Astrocyte of the cerebellum (primary cell): ENCODE measurements around the gene SYCP3.

Experiments
- DNase-seq: peaks from one replicate; pipeline ENCODE4 v3.0.0-alpha.2; 2011; ENCODE audit warnings: low read depth
- H3K4me3 ChIP-seq: 2 replicates; pipeline ENCODE4 v1.5.1; 2011; ENCODE audit warnings: mild to moderate bottlenecking, low read depth, low read length, moderate library complexity
- in situ Hi-C: cut with HindIII; loops from 2 replicates; pipeline ENCODE4 v1.10.0; 2017; ENCODE audit warnings: low sequenced_read_pairs
- TF ChIP-seq, protein P1 (sequence below): IDR thresholded peaks from 2 replicates; pipeline ENCODE4 v1.5.1; 2012; ENCODE audit warnings: low read length, low read depth, moderate library complexity, mild to moderate bottlenecking; ENCODE audit errors: missing control alignments

Gene SYCP3

GRCh38 chr12:101713059-101713682, 26.1 kb downstream of the SYCP3 start:
- no peak for DNase-seq
- TF ChIP-seq, protein P1, sequence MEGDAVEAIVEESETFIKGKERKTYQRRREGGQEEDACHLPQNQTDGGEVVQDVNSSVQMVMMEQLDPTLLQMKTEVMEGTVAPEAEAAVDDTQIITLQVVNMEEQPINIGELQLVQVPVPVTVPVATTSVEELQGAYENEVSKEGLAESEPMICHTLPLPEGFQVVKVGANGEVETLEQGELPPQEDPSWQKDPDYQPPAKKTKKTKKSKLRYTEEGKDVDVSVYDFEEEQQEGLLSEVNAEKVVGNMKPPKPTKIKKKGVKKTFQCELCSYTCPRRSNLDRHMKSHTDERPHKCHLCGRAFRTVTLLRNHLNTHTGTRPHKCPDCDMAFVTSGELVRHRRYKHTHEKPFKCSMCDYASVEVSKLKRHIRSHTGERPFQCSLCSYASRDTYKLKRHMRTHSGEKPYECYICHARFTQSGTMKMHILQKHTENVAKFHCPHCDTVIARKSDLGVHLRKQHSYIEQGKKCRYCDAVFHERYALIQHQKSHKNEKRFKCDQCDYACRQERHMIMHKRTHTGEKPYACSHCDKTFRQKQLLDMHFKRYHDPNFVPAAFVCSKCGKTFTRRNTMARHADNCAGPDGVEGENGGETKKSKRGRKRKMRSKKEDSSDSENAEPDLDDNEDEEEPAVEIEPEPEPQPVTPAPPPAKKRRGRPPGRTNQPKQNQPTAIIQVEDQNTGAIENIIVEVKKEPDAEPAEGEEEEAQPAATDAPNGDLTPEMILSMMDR: no peak
- in situ Hi-C loops: no loop called here
- H3K4me3 ChIP-seq: no peak overlapping the region

DNA sequence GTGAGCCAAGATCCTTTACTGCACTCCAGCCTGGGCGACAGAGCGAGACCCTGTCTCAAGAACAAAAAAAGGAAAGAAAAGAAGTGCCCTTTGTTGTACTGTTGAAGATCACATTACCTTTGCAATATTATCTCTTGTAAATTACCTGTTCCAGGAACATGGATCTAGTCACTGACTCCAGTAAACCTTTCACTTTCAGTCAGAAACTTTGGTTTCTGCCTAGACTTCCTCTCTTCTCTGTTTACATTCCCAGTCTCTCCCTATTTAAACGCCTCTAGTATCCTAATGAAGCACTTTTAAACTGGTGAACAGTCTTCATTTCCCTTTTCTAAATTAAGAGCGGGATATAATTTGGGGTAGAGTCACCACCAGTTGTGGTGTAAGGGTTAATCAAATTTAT, 29.0 kb downstream of the SYCP3 start:
- DNase-seq: no peak
- in situ Hi-C loops: no loop called here
- H3K4me3 ChIP-seq: no peak overlapping the region
- TF ChIP-seq, protein P1: no peak

- TF ChIP-seq, protein P1: no peak
- no peak overlapping the region for H3K4me3 ChIP-seq
- no peak for DNase-seq
- in situ Hi-C loops: no loop called here
Measured at GRCh38 chr12:101707131-101707782, 32.0 kb downstream of the SYCP3 start.

- in situ Hi-C loops: no loop called here
- H3K4me3 ChIP-seq: no peak overlapping the region
- DNase-seq: no peak
- TF ChIP-seq, protein P1: no peak
Measured at GRCh38 chr12:101706403-101706802, 32.9 kb downstream of the SYCP3 start.

DNA sequence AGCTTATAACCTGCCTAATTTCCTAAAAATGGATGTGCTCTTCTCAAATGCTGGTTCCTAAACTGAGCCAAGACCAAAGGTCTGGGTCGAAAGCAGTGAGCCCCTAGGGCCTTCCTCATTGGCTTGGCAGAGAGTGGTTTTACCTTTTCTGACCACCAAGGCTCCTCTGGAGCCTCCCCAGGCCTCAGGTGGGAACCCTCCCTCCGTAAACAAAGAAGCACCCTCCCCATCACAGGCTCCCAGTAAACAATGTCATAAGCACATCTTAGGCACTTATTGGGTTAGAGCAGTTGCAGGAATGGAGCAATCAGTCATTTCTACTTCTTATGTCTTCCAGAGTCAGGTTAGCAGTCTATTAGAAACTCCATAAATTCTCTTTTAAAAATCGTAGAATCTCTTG, 35.8 kb downstream of the SYCP3 start:
- no peak for DNase-seq
- TF ChIP-seq, protein P1: no peak
- no peak overlapping the region for H3K4me3 ChIP-seq
- in situ Hi-C loops: no loop called here

DNA sequence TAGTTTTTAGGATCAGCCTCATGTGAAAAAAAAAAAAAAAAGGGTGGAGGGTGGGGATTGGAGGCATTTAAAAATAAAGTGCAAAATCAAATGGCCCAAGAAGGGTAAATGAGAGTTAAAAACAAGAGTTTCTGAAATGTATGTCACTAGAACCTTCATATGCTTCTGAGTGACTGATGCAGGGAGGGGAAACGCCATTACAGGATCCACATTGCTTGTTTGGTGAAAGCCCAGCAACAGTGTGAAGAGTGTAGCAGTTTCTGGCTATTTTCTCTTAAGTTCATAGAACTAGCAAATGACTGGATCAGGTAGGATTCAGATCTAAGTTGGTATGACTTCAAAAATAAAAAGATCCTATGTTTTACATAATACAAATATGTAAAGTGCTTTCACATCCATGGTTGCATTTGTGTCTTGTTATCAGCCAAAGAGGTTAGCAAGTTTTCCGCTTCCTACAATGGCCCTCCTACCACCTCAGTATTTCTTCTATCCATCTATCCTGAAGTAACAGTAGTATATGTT, 38.9 kb downstream of the SYCP3 start:
- no peak for DNase-seq
- in situ Hi-C loops: no loop called here
- H3K4me3 ChIP-seq: no peak overlapping the region
- TF ChIP-seq, protein P1: no peak
